H9 (cell line): ENCODE data around the gene MAPK4. TPM values are rescaled to one million over a fixed set of nuclear protein-coding genes. Genes with fewer than 3 reads are reported as not detected.

Source experiments
- DNase-seq: peaks from one replicate; pipeline ENCODE4 v3.0.0-alpha.2; 2017
- H2AFZ ChIP-seq: one replicate; pipeline ENCODE4 v1.6.1; 2013; ENCODE audit warnings: mild to moderate bottlenecking, low read length, control low read depth, moderate library complexity
- H2AK5ac ChIP-seq: 2 replicates; pipeline ENCODE4 v1.6.1; 2013; ENCODE audit warnings: low read length, control low read depth, mixed read lengths; ENCODE audit not compliant: insufficient read length
- H2BK120ac ChIP-seq: one replicate; pipeline ENCODE4 v1.6.1; 2013; ENCODE audit warnings: low read depth, mild to moderate bottlenecking, low read length, control low read depth, inconsistent platforms; ENCODE audit not compliant: poor library complexity, severe bottlenecking
- H2BK12ac ChIP-seq: 2 replicates; pipeline ENCODE4 v1.6.1; 2013; ENCODE audit warnings: low read length, control low read depth, mixed read lengths, low read depth; ENCODE audit not compliant: insufficient read length
- H2BK15ac ChIP-seq: 2 replicates; pipeline ENCODE4 v1.6.1; 2013; ENCODE audit warnings: low read depth, low read length, control low read depth
- H2BK20ac ChIP-seq: one replicate; pipeline ENCODE4 v1.6.1; 2013; ENCODE audit warnings: low read depth, mild to moderate bottlenecking, low read length, control low read depth, inconsistent platforms; ENCODE audit not compliant: poor library complexity, severe bottlenecking
- H2BK5ac ChIP-seq: 2 replicates; pipeline ENCODE4 v1.6.1; 2013; ENCODE audit warnings: low read length, control low read depth, mixed read lengths; ENCODE audit not compliant: insufficient read length
- H3K14ac ChIP-seq: 2 replicates; pipeline ENCODE4 v1.6.1; 2013; ENCODE audit warnings: low read length, control low read depth; ENCODE audit not compliant: insufficient read depth
- H3K18ac ChIP-seq: 2 replicates; pipeline ENCODE4 v1.6.1; 2013; ENCODE audit warnings: low read depth, mild to moderate bottlenecking, mixed read lengths, low read length, control low read depth; ENCODE audit not compliant: insufficient read length
- H3K23ac ChIP-seq: 2 replicates; pipeline ENCODE4 v1.6.1; 2013; ENCODE audit warnings: low read length, control low read depth, mixed read lengths, low read depth; ENCODE audit not compliant: insufficient read length
- H3K23me2 ChIP-seq: 2 replicates; pipeline ENCODE4 v1.6.1; 2013; ENCODE audit warnings: low read depth, mild to moderate bottlenecking, mixed read lengths, low read length, control low read depth; ENCODE audit not compliant: insufficient read length, poor library complexity, severe bottlenecking
- H3K27ac ChIP-seq: 2 replicates; pipeline ENCODE4 v1.5.1; 2013; ENCODE audit warnings: low read length, control low read depth, mixed read lengths, low read depth; ENCODE audit not compliant: insufficient read length
- H3K27me3 ChIP-seq: 2 replicates; pipeline ENCODE4 v1.6.1; 2013; ENCODE audit warnings: low read length, control low read depth, inconsistent platforms; ENCODE audit not compliant: insufficient read depth
- H3K4ac ChIP-seq: 2 replicates; pipeline ENCODE4 v1.6.1; 2013; ENCODE audit warnings: low read depth, mild to moderate bottlenecking, control low read depth, inconsistent platforms, low read length, moderate library complexity
- H3K4me1 ChIP-seq: 2 replicates; pipeline ENCODE4 v1.6.1; 2013; ENCODE audit warnings: low read length, control low read depth, inconsistent platforms; ENCODE audit not compliant: insufficient read depth
- H3K4me2 ChIP-seq: 2 replicates; pipeline ENCODE4 v1.6.1; 2013; ENCODE audit warnings: low read length, control low read depth, mixed read lengths; ENCODE audit not compliant: insufficient read length, insufficient read depth
- H3K56ac ChIP-seq: 2 replicates; pipeline ENCODE4 v1.6.1; 2013; ENCODE audit warnings: low read depth, mild to moderate bottlenecking, mixed read lengths, low read length, control low read depth; ENCODE audit not compliant: insufficient read length
- H3K79me1 ChIP-seq: 2 replicates; pipeline ENCODE4 v1.6.1; 2013; ENCODE audit warnings: low read depth, mild to moderate bottlenecking, moderate library complexity, low read length, control low read depth, inconsistent platforms; ENCODE audit not compliant: insufficient read depth, poor library complexity, severe bottlenecking
- H3K79me2 ChIP-seq: 2 replicates; pipeline ENCODE4 v1.6.1; 2013; ENCODE audit warnings: low read length, control low read depth, inconsistent platforms; ENCODE audit not compliant: insufficient read depth
- H3K9ac ChIP-seq: 2 replicates; pipeline ENCODE4 v1.6.1; 2013; ENCODE audit warnings: low read length, control low read depth, mixed read lengths; ENCODE audit not compliant: insufficient read length; ENCODE audit errors: extremely low read depth
- H3K9me3 ChIP-seq: one replicate; pipeline ENCODE4 v1.6.1; 2013; ENCODE audit warnings: low read depth, low read length, inconsistent platforms; ENCODE audit not compliant: control insufficient read depth
- H3T11ph ChIP-seq: one replicate; pipeline ENCODE4 v1.6.1; 2013; ENCODE audit warnings: mild to moderate bottlenecking, low read length, control low read depth, inconsistent platforms
- H4K20me1 ChIP-seq: one replicate; pipeline ENCODE4 v1.6.1; 2013; ENCODE audit not compliant: control insufficient read depth, insufficient read length, insufficient read depth
- H4K5ac ChIP-seq: 2 replicates; pipeline ENCODE4 v1.6.1; 2013; ENCODE audit warnings: low read depth, mild to moderate bottlenecking, mixed read lengths, low read length, control low read depth; ENCODE audit not compliant: insufficient read length
- H4K8ac ChIP-seq: replicated peaks from 2 replicates; pipeline ENCODE4 v1.6.1; 2013; ENCODE audit warnings: low read length, control low read depth, mixed read lengths, low read depth; ENCODE audit not compliant: insufficient read length
- H4K91ac ChIP-seq: 2 replicates; pipeline ENCODE4 v1.6.1; 2013; ENCODE audit warnings: low read depth, mild to moderate bottlenecking, moderate library complexity, mixed read lengths, low read length, control low read depth; ENCODE audit not compliant: insufficient read length
- H3K27ac Mint-ChIP-seq, 3 experiments: 2 replicates in 2 of 3; 3 replicates in 1 of 3; pipeline ENCODE4 v1.8.0; 2020 to 2021; ENCODE audit warnings: mixed read lengths in 3 of 3, mild to moderate bottlenecking in 1 of 3, moderate library complexity in 1 of 3
- H3K27me3 Mint-ChIP-seq: 2 replicates; pipeline ENCODE4 v1.8.0; 2021; ENCODE audit warnings: low read depth, mild to moderate bottlenecking, moderate library complexity, mixed read lengths
- H3K36me3 Mint-ChIP-seq, 3 experiments: 2 replicates in 2 of 3; 3 replicates in 1 of 3; pipeline ENCODE4 v1.8.0; 2020 to 2021; ENCODE audit warnings: low read depth in 3 of 3, mixed read lengths in 3 of 3; ENCODE audit not compliant: insufficient read depth in 1 of 3
- H3K4me1 Mint-ChIP-seq, 2 experiments: 2 replicates each; pipeline ENCODE4 v1.8.0; 2020; ENCODE audit warnings: mixed read lengths in 2 of 2
- H3K4me3 Mint-ChIP-seq, 2 experiments: 2 replicates in 1 of 2; 3 replicates in 1 of 2; pipeline ENCODE4 v1.8.0; 2020 to 2021; ENCODE audit warnings: mild to moderate bottlenecking in 2 of 2, mixed read lengths in 2 of 2, moderate library complexity in 1 of 2
- H3K9me3 Mint-ChIP-seq, 2 experiments: 2 replicates in 1 of 2; 3 replicates in 1 of 2; pipeline ENCODE4 v1.8.0; 2020; ENCODE audit warnings: mild to moderate bottlenecking in 2 of 2, mixed read lengths in 2 of 2, moderate library complexity in 1 of 2
- CTCF ChIP-seq: fragments of 200-600 bp; sonication (generic); conservative IDR thresholded peaks from 3 replicates; pipeline ENCODE4 v1.8.0; 2021; ENCODE audit warnings: antibody characterized with exemption, mild to moderate bottlenecking
- WGBS: extraction: QIAGEN DNeasy Blood & Tissue Kit; methylation state at CpG from one replicate; pipeline ENCODE4 v1.1.7; 2013; ENCODE audit warnings: missing lambda C conversion rate, low lambda C conversion rate, mixed read lengths; ENCODE audit not compliant: insufficient read length; ENCODE audit errors: extremely low coverage; 5-methylcytosine and 5-hydroxymethylcytosine counted together
- total RNA-seq: library from RNA; stranded (reverse); gene quantifications from 2 replicates; pipeline ENCODE4 v1.2.1, GENCODE V29; 2021

The MAPK4 gene
- total RNA-seq, 1 experiment from 2014 or later, result 1.6 TPM

- H4K5ac ChIP-seq, result no peak overlapping the region
- TF ChIP-seq CTCF, result no peak
These were observed 19.3 kb downstream of the MAPK4 start for GRCh38 chr18:50579061-50579774.

More at GRCh38 chr18:50579061-50579774, 19.3 kb downstream of the MAPK4 start:
- H4K91ac ChIP-seq, result no peak overlapping the region
- peaks cover 52 to 60% of the 10 kb centered on the region in 2 experiments for H3K4me1 Mint-ChIP-seq
- H3K9me3 Mint-ChIP-seq, result no peaks in the 10 kb centered on the region; a peak in 1 of 5 replicates
- no peaks in the 10 kb centered on the region for H4K20me1 ChIP-seq
- DNase-seq, result no peak
- no peak overlapping the region for H3K4ac ChIP-seq
- WGBS, result no CpG with 5 or more reads among the region's 3 CpGs
- no peaks in the 10 kb centered on the region for H3K9me3 ChIP-seq
- no peak overlapping the region; the same call in 1 of the 2 replicates for H3K14ac ChIP-seq
- no peak overlapping the region for H2AK5ac ChIP-seq
- peaks cover 45% of the 10 kb centered on the region for H3K27me3 Mint-ChIP-seq
- H3K79me1 ChIP-seq, result no peaks in the 10 kb centered on the region
- no peak overlapping the region for H4K8ac ChIP-seq
- H2BK5ac ChIP-seq, result no peak overlapping the region
- no peak overlapping the region for H2BK15ac ChIP-seq
- H3K56ac ChIP-seq, result no peak overlapping the region
- no peaks in the 10 kb centered on the region for H3K27me3 ChIP-seq
- H3K9ac ChIP-seq, result no peak overlapping the region
- no peak overlapping the region for H3T11ph ChIP-seq
- H3K27ac Mint-ChIP-seq, result peak overlapping the region in 2 of 3 experiments; percentile 3 to 5; a peak in 1 of 7 replicates
- H3K4me3 Mint-ChIP-seq, result no peak overlapping the region
- H3K4me1 ChIP-seq, result peaks cover 6% of the 10 kb centered on the region; the same call in 1 of the 2 replicates
- no peak overlapping the region for H2BK120ac ChIP-seq
- H2BK20ac ChIP-seq, result no peak overlapping the region
- H3K23ac ChIP-seq, result no peak overlapping the region
- no peak overlapping the region for H2AFZ ChIP-seq
- peaks cover 0 to 2% (median 0%) of the 10 kb centered on the region in 3 experiments; a peak in 1 of 7 replicates for H3K36me3 Mint-ChIP-seq
- no peak overlapping the region for H3K18ac ChIP-seq
- no peak overlapping the region for H2BK12ac ChIP-seq
- H3K79me2 ChIP-seq, result no peaks in the 10 kb centered on the region
- no peaks in the 10 kb centered on the region for H3K23me2 ChIP-seq
- no peak overlapping the region for H3K27ac ChIP-seq
- H3K4me2 ChIP-seq, result no peak overlapping the region
